ENCODE results near the gene ZNF444. TPM values are rescaled to one million over a fixed set of nuclear protein-coding genes. Genes with fewer than 3 reads are reported as not detected.
"Not testable (repeated sequence)": the region's sequence is repeated elsewhere in the genome, so short reads cannot be mapped to it uniquely, and the experiment has no call there.

Gene ZNF444
- total RNA-seq, result 10 to 100 TPM; 29.3 to 32.5 TPM

GRCh38 chr19:56140583-56141416, at the start of gene ZNF444:
ZNF444 (plus strand) TSS chr19:56141287; CDS start chr19:56146912, 5,625 bp downstream.
- peak within 1 kb of the TSS; percentile 92 for H3K27ac Mint-ChIP-seq
- ATAC-seq, result peak; percentile 94

GRCh38 chr19:56091751-56092546, 49.1 kb upstream of the ZNF444 start:
- no peak for DNase-seq
- no peaks in the 10 kb centered on the region for H3K4me1 Mint-ChIP-seq
- H3K27ac Mint-ChIP-seq, result peak overlapping the region; percentile 67
- no peak overlapping the region for H3K4me3 Mint-ChIP-seq
- ATAC-seq, result peak; percentile 27
- peaks cover 45% of the 10 kb centered on the region for H3K36me3 Mint-ChIP-seq
- CTCF ChIA-PET, result interaction anchor here (1.0 to 1.6 kb wide), 3 partner anchors 10 to 15 kb away, joined by 3 read pairs; no protein-coding TSS in a partner anchor
- H3K27me3 Mint-ChIP-seq, result no peaks in the 10 kb centered on the region
- peaks cover 12% of the 10 kb centered on the region for H3K9me3 Mint-ChIP-seq (ENCODE audit: low read depth)

More at GRCh38 chr19:56140583-56141416, at the start of gene ZNF444:
- H3K4me3 Mint-ChIP-seq, result peak within 1 kb of the TSS; percentile 83
- H3K9me3 Mint-ChIP-seq (ENCODE audit: low read depth), result no peaks in the 10 kb centered on the region
- CTCF ChIA-PET, result interaction anchor here (0.6 to 0.9 kb wide), 4 partner anchors 75 to 484 kb away, joined by 3 read pairs; no protein-coding TSS in a partner anchor
- peaks cover 1% of the 10 kb centered on the region for H3K36me3 Mint-ChIP-seq
- peaks cover 39% of the 10 kb centered on the region for H3K4me1 Mint-ChIP-seq
- H3K27me3 Mint-ChIP-seq, result no peaks in the 10 kb centered on the region
- DNase-seq, result peak; percentile 100

- no peak for ATAC-seq
- Mint-ChIP-seq H3K36me3 (peaks cover 45% of the 10 kb centered on the region), H3K27ac (no peak overlapping the region), H3K9me3 (ENCODE audit: low read depth) (peaks cover 12% of the 10 kb centered on the region), H3K4me3 (no peak overlapping the region), H3K27me3 (no peaks in the 10 kb centered on the region), H3K4me1 (no peaks in the 10 kb centered on the region)
- CTCF ChIA-PET, result no interaction called here
- DNase-seq, result no peak
These were observed 48.1 kb upstream of the ZNF444 start for GRCh38 chr19:56092685-56093631.

- Mint-ChIP-seq H3K9me3 (ENCODE audit: low read depth) (peaks cover 12% of the 10 kb centered on the region), H3K27me3 (no peaks in the 10 kb centered on the region), H3K36me3 (peaks cover 45% of the 10 kb centered on the region), H3K27ac (no peak overlapping the region), H3K4me3 (no peak overlapping the region), H3K4me1 (no peaks in the 10 kb centered on the region)
- DNase-seq (no peak), ATAC-seq (no peak)
- CTCF ChIA-PET, result no interaction called here
These were observed 46.6 kb upstream of the ZNF444 start for GRCh38 chr19:56094449-56094848.

GRCh38 chr19:56096665-56097064, 44.4 kb upstream of the ZNF444 start:
- ATAC-seq (no peak), DNase-seq (no peak)
- Mint-ChIP-seq H3K4me3 (no peak overlapping the region), H3K27me3 (no peaks in the 10 kb centered on the region), H3K27ac (no peak overlapping the region), H3K9me3 (ENCODE audit: low read depth) (peaks cover 12% of the 10 kb centered on the region), H3K36me3 (peaks cover 40% of the 10 kb centered on the region), H3K4me1 (no peaks in the 10 kb centered on the region)
- CTCF ChIA-PET, result no interaction called here

- Mint-ChIP-seq H3K4me3 (no peak overlapping the region), H3K36me3 (peaks cover 40% of the 10 kb centered on the region), H3K9me3 (ENCODE audit: low read depth) (peaks cover 12% of the 10 kb centered on the region), H3K27ac (no peak overlapping the region), H3K4me1 (no peaks in the 10 kb centered on the region), H3K27me3 (no peaks in the 10 kb centered on the region)
- CTCF ChIA-PET, result no interaction called here
- no peak for ATAC-seq
- no peak for DNase-seq
These were observed 43.8 kb upstream of the ZNF444 start for GRCh38 chr19:56097306-56097705.

GRCh38 chr19:56097776-56098175, 43.3 kb upstream of the ZNF444 start:
- Mint-ChIP-seq H3K4me3 (no peak overlapping the region), H3K4me1 (no peaks in the 10 kb centered on the region), H3K9me3 (ENCODE audit: low read depth) (peaks cover 9% of the 10 kb centered on the region), H3K27ac (no peak overlapping the region), H3K36me3 (peaks cover 36% of the 10 kb centered on the region), H3K27me3 (no peaks in the 10 kb centered on the region)
- CTCF ChIA-PET, result no interaction called here
- no peak for ATAC-seq
- no peak for DNase-seq

GRCh38 chr19:56098237-56098636, 42.9 kb upstream of the ZNF444 start:
- not testable (repeated sequence) for DNase-seq; H3K27ac Mint-ChIP-seq; H3K27me3 Mint-ChIP-seq; H3K9me3 Mint-ChIP-seq (ENCODE audit: low read depth); ATAC-seq; H3K4me3 Mint-ChIP-seq; H3K4me1 Mint-ChIP-seq
- CTCF ChIA-PET, result interaction anchor here (1.3 kb wide), 1 partner anchor 17 kb away, joined by 4 read pairs; no protein-coding TSS in a partner anchor
- peaks cover 31% of the 10 kb centered on the region for H3K36me3 Mint-ChIP-seq

GRCh38 chr19:56098731-56099568, 42.1 kb upstream of the ZNF444 start:
- Mint-ChIP-seq H3K9me3 (ENCODE audit: low read depth) (no peaks in the 10 kb centered on the region), H3K36me3 (peaks cover 24% of the 10 kb centered on the region), H3K4me3 (no peak overlapping the region), H3K4me1 (no peaks in the 10 kb centered on the region), H3K27me3 (no peaks in the 10 kb centered on the region), H3K27ac (no peak overlapping the region)
- CTCF ChIA-PET, result interaction anchor here (1.3 kb wide), 1 partner anchor 18 kb away, joined by 4 read pairs; no protein-coding TSS in a partner anchor
- ATAC-seq (no peak), DNase-seq (no peak)

- Mint-ChIP-seq H3K27me3 (no peaks in the 10 kb centered on the region), H3K36me3 (peaks cover 22% of the 10 kb centered on the region), H3K9me3 (ENCODE audit: low read depth) (no peaks in the 10 kb centered on the region), H3K27ac (no peak overlapping the region), H3K4me3 (no peak overlapping the region), H3K4me1 (peaks cover 3% of the 10 kb centered on the region)
- no peak for DNase-seq
- CTCF ChIA-PET, result no interaction called here
- ATAC-seq, result no peak
These were observed 41.2 kb upstream of the ZNF444 start for GRCh38 chr19:56099638-56100539.

- Mint-ChIP-seq H3K27me3 (no peaks in the 10 kb centered on the region), H3K9me3 (ENCODE audit: low read depth) (no peaks in the 10 kb centered on the region), H3K4me3 (no peak overlapping the region), H3K4me1 (peaks cover 9% of the 10 kb centered on the region), H3K27ac (no peak overlapping the region), H3K36me3 (peaks cover 11% of the 10 kb centered on the region)
- CTCF ChIA-PET, result no interaction called here
- no peak for DNase-seq
- no peak for ATAC-seq
These were observed 40.0 kb upstream of the ZNF444 start for GRCh38 chr19:56101095-56101494.
